HFFc6 (cell line): ENCODE results near the gene CISD3. TPM values are rescaled to one million over a fixed set of nuclear protein-coding genes. Genes with fewer than 3 reads are reported as not detected.

Source experiments
- DNase-seq: peaks from one replicate; pipeline ENCODE4 v3.0.0-alpha.2; 2018
- H3K27ac Mint-ChIP-seq: 2 replicates; pipeline ENCODE4 v1.8.0; 2020; ENCODE audit warnings: mild to moderate bottlenecking, mixed read lengths
- H3K27me3 Mint-ChIP-seq: 2 replicates; pipeline ENCODE4 v1.8.0; 2021; ENCODE audit warnings: mild to moderate bottlenecking, moderate library complexity, mixed read lengths; ENCODE audit not compliant: insufficient read depth
- H3K36me3 Mint-ChIP-seq: 2 replicates; pipeline ENCODE4 v1.8.0; 2021; ENCODE audit warnings: low read depth, mixed read lengths
- H3K4me1 Mint-ChIP-seq: 2 replicates; pipeline ENCODE4 v1.8.0; 2020; ENCODE audit warnings: low read depth, mixed read lengths
- H3K4me3 Mint-ChIP-seq: 2 replicates; pipeline ENCODE4 v1.8.0; 2020; ENCODE audit warnings: mild to moderate bottlenecking, moderate library complexity, mixed read lengths
- H3K9me3 Mint-ChIP-seq: 2 replicates; pipeline ENCODE4 v1.8.0; 2020; ENCODE audit warnings: mild to moderate bottlenecking, mixed read lengths
- total RNA-seq, 6 experiments: library from RNA; stranded (reverse); fragmentation: NEBNext Ultra II Directional; extraction: Animal tissue kit (Norgen Biotek cat#: 25700); gene quantifications; 2 replicates in 1 of 6; 3 replicates in 5 of 6; pipeline ENCODE4 v1.2.3, GENCODE V29; 2021
- TF ChIP-seq, protein P1 (sequence below): fragments of 200-600 bp; sonication (generic); IDR thresholded peaks from 2 replicates; pipeline ENCODE4 v1.5.0; 2021; ENCODE audit warnings: antibody characterized with exemption, mild to moderate bottlenecking

The CISD3 gene
- total RNA-seq, 6 experiments from 2014 or later: 35.0 to 38.7 (median 36.6) TPM

DNA sequence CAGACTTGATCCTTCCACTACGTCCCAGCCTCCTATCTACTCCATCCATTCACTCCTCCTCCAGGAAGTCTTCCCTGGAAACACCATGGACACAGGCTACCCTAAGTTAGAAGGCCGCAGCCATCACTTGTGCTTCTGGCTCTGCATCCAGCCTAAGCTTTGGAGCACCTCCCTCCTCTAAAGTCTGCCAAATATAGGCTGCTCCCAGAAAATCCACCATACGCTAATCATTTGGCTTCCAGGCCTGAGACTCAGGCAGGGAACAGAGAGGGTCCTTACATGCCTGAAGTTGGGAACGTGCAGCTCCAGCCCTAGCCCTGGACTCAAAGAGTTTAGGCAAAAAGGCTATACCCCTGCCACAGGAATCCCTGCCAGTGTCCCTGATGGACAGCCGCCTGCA, 11.3 kb downstream of the CISD3 start:
- peaks cover 2% of the 10 kb centered on the region for H3K27me3 Mint-ChIP-seq
- TF ChIP-seq, protein P1, sequence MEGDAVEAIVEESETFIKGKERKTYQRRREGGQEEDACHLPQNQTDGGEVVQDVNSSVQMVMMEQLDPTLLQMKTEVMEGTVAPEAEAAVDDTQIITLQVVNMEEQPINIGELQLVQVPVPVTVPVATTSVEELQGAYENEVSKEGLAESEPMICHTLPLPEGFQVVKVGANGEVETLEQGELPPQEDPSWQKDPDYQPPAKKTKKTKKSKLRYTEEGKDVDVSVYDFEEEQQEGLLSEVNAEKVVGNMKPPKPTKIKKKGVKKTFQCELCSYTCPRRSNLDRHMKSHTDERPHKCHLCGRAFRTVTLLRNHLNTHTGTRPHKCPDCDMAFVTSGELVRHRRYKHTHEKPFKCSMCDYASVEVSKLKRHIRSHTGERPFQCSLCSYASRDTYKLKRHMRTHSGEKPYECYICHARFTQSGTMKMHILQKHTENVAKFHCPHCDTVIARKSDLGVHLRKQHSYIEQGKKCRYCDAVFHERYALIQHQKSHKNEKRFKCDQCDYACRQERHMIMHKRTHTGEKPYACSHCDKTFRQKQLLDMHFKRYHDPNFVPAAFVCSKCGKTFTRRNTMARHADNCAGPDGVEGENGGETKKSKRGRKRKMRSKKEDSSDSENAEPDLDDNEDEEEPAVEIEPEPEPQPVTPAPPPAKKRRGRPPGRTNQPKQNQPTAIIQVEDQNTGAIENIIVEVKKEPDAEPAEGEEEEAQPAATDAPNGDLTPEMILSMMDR: no peak
- H3K36me3 Mint-ChIP-seq: peaks cover 11% of the 10 kb centered on the region
- H3K9me3 Mint-ChIP-seq: no peaks in the 10 kb centered on the region
- peak overlapping the region; percentile 94 for H3K27ac Mint-ChIP-seq
- H3K4me3 Mint-ChIP-seq: no peak overlapping the region
- DNase-seq: no peak
- H3K4me1 Mint-ChIP-seq: peaks cover 53% of the 10 kb centered on the region

DNA sequence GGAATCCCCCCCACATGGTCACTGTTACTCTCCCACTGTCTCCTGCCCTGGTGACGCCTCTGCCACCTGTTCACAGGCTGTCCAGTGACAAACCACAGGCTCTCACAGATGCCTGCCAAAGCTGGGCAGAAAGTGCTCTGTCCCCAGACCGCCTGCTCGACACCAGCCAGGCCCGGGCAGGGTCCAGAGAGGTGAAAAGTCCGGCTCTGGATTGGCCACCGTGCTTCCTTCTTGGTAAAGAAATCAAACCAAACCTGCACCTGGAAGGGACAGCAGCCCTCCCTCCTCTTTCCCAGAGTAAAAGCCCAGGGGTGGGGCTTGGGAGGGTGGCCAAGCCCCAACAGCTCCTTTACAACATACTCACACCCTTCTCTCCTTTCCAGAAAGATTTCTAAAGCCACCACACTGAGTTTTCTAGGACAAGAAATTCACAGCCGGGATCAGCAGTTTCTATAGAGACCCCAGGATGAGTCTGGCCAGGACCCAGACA, 11.8 kb downstream of the CISD3 start:
- Mint-ChIP-seq H3K27me3 (peaks cover 2% of the 10 kb centered on the region), H3K27ac (peak overlapping the region; percentile 94), H3K36me3 (peaks cover 11% of the 10 kb centered on the region), H3K4me3 (no peak overlapping the region), H3K9me3 (no peaks in the 10 kb centered on the region), H3K4me1 (peaks cover 57% of the 10 kb centered on the region)
- DNase-seq: no peak
- TF ChIP-seq, protein P1: no peak

DNA sequence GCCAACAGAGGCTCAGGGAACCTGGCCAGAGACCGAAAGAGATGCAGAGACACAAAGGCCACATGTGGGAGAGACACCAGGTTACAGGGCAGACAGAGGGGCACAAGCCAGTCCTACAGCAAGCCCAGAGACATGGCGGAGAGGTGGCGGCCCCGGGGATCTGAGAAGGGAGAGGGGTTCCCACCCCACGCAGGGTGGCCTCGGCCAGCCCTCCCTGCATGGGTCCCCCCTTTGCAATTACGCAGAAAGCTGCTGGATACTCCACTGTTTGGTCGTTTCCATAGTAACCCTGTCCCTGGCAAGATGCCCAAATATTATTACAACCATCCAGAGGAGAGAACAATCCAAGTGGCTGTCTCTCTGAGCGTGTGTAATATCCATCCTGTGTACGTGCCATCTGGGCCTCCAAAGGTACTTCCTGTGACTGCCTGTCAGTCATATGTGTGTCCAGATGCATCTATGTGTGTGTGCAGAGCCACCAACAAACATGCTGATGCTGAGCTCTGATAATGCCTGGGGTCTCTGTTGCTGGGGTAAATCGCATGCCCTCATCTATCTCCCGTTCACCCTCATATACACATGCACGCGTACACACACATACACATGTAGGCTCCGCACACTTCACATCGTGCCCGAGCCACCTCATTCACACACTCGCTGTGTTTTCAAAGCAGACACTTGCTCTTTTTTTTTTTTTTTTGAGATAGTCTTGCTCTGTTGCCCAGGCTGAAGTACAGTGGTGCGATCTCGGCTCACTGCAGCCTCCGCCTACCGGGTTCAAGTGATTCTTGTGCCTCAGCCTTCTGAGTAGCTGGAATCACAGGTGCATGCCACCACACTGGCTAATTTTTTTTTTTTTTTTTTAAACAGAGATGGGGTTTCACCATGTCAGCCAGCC, 12.5 kb downstream of the CISD3 start:
- peak; percentile 88 for DNase-seq
- TF ChIP-seq, protein P1: no peak
- peaks cover 57% of the 10 kb centered on the region for H3K4me1 Mint-ChIP-seq
- peaks cover 11% of the 10 kb centered on the region for H3K36me3 Mint-ChIP-seq
- H3K9me3 Mint-ChIP-seq: no peaks in the 10 kb centered on the region
- no peak overlapping the region; the same call in 1 of the 2 replicates for H3K4me3 Mint-ChIP-seq
- peaks cover 2% of the 10 kb centered on the region for H3K27me3 Mint-ChIP-seq
- H3K27ac Mint-ChIP-seq: peak overlapping the region; percentile 94

DNA sequence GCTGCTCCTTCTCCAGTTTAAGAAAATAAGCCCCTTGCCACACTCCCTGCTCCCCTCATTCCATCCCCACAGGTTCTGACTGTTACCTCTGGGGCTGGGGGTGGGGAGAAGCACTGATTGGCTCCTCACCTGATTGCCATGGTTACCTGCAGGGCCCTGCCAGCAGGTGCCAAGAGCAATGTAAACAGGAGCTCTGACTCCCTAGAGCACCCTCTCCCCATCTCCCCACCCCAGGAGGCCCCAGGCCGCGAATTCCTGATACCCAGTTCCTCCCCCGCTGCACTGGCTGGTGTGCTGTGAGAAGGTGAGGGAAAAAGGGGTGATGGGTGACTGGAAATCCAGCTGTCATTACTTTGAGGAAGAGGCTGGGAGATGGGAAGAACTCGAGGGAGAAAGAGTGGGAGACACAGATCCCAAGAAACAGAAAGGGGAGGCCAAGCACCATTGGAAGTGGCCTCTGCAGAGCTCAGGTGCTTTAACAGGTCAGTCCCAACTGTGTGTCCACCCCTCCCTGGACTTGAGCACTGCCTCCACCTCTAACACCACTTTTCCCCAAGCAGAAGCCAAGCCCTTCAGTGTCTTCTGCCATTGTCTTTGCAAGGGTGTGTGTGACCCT, 13.5 kb downstream of the CISD3 start:
- H3K4me1 Mint-ChIP-seq: peaks cover 57% of the 10 kb centered on the region
- TF ChIP-seq, protein P1: no peak
- H3K36me3 Mint-ChIP-seq: peaks cover 4% of the 10 kb centered on the region; the same call in 1 of the 2 replicates
- peak overlapping the region; percentile 94 for H3K27ac Mint-ChIP-seq
- no peak for DNase-seq
- no peaks in the 10 kb centered on the region for H3K9me3 Mint-ChIP-seq
- peaks cover 2% of the 10 kb centered on the region for H3K27me3 Mint-ChIP-seq
- no peak overlapping the region; the same call in 1 of the 2 replicates for H3K4me3 Mint-ChIP-seq

DNA sequence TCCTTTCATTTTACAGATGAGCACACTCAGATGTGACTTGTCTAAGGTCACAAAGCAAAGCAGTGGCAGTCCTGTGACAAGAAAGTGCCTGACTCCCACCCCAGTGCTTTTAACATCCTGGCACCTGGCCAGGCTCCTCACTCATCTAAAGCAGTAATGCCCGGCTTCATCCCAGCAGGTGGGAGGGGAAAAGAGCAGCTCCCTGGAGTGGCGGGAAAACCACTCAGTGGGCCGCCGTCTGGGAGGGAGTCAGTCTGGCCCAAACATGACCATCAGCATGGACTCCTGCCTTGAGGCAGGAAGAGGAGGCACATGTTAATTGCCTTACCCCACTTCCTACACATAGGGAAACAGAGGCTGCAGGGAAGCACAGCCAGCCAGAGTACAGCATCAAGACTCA, 15.4 kb downstream of the CISD3 start:
- H3K27me3 Mint-ChIP-seq: peaks cover 2% of the 10 kb centered on the region
- no peaks in the 10 kb centered on the region for H3K9me3 Mint-ChIP-seq
- TF ChIP-seq, protein P1: no peak
- peaks cover 4% of the 10 kb centered on the region; the same call in 1 of the 2 replicates for H3K36me3 Mint-ChIP-seq
- peak overlapping the region; percentile 96 for H3K4me3 Mint-ChIP-seq
- peaks cover 69% of the 10 kb centered on the region for H3K4me1 Mint-ChIP-seq
- no peak for DNase-seq
- H3K27ac Mint-ChIP-seq: peak overlapping the region; percentile 24; the same call in 1 of the 2 replicates
